Large intestine (tissue), 3 donors: ENCODE measurements around the gene CEND1. TPM values are rescaled to one million over a fixed set of nuclear protein-coding genes. Genes with fewer than 3 reads are reported as not detected.

ENCODE experiments used
- DNase-seq, 2 donors: peaks; one replicate each; pipeline versions ENCODE4 v3.0.0 to v3.0.0-alpha.2; 2013
- H3K27ac ChIP-seq: one replicate; pipeline ENCODE4 v1.5.1; 2013; ENCODE audit warnings: low read length
- H3K27me3 ChIP-seq: 2 replicates; pipeline ENCODE4 v1.6.1; 2013; ENCODE audit warnings: low read length; ENCODE audit not compliant: control insufficient read depth, insufficient read depth
- H3K36me3 ChIP-seq: 2 replicates; pipeline ENCODE4 v1.6.1; 2013; ENCODE audit warnings: low read length; ENCODE audit not compliant: control insufficient read depth, insufficient read depth
- H3K4me1 ChIP-seq: one replicate; pipeline ENCODE4 v1.6.1; 2013; ENCODE audit warnings: low read length; ENCODE audit not compliant: control insufficient read depth, insufficient read depth
- H3K4me3 ChIP-seq: one replicate; pipeline ENCODE4 v1.5.1; 2013; ENCODE audit warnings: low read length
- H3K9me3 ChIP-seq: one replicate; pipeline ENCODE4 v1.6.1; 2013; ENCODE audit warnings: mild to moderate bottlenecking, low read depth, low read length, moderate library complexity; ENCODE audit not compliant: control insufficient read depth
- WGBS: methylation state at CpG from one replicate; pipeline ENCODE4 v1.1.5; 2013; ENCODE audit warnings: low lambda C conversion rate; ENCODE audit not compliant: insufficient coverage; 5-methylcytosine and 5-hydroxymethylcytosine counted together
- polyA plus RNA-seq: library from polyadenylated mRNA; unstranded; fragments of 120-200 nt; gene quantifications from one replicate; pipeline ENCODE4 v1.2.1, GENCODE V29; 2013

Gene CEND1
- polyA plus RNA-seq, 1 donor: 2.0 TPM

GRCh38 chr11:783581-784015, 6.3 kb downstream of the CEND1 start:
- no peaks in the 10 kb centered on the region for H3K9me3 ChIP-seq
- peak; percentile 83 to 90 for DNase-seq
- H3K27me3 ChIP-seq: peaks cover under 1% of the 10 kb centered on the region
- H3K4me3 ChIP-seq: no peak overlapping the region
- peak overlapping the region; percentile 8 for H3K27ac ChIP-seq
- peaks cover 12% of the 10 kb centered on the region for H3K36me3 ChIP-seq
- no CpG with 5 or more reads among the region's 24 CpGs for WGBS
- peaks cover 20% of the 10 kb centered on the region for H3K4me1 ChIP-seq

- H3K27ac ChIP-seq: no peak overlapping the region
- no peaks in the 10 kb centered on the region for H3K27me3 ChIP-seq
- no peaks in the 10 kb centered on the region for H3K9me3 ChIP-seq
- no peak overlapping the region for H3K4me3 ChIP-seq
- H3K4me1 ChIP-seq: peaks cover 27% of the 10 kb centered on the region
- WGBS: 80% methylated on average over 3 of the region's 36 CpGs
- peaks cover 12% of the 10 kb centered on the region for H3K36me3 ChIP-seq
- DNase-seq: no peak
Measured at GRCh38 chr11:782264-783174, 7.4 kb downstream of the CEND1 start.

GRCh38 chr11:779955-780532, 9.8 kb downstream of the CEND1 start:
- Histone ChIP-seq H3K4me1 (peaks cover 36% of the 10 kb centered on the region), H3K27me3 (no peaks in the 10 kb centered on the region), H3K27ac (no peak overlapping the region), H3K9me3 (no peaks in the 10 kb centered on the region), H3K36me3 (peaks cover 13% of the 10 kb centered on the region), H3K4me3 (no peak overlapping the region)
- WGBS: no CpG with 5 or more reads among the region's 16 CpGs
- no peak for DNase-seq

GRCh38 chr11:778976-779954, 10.6 kb downstream of the CEND1 start:
- H3K36me3 ChIP-seq: peaks cover 20% of the 10 kb centered on the region
- peak overlapping the region; percentile 7 for H3K27ac ChIP-seq
- peaks cover 38% of the 10 kb centered on the region for H3K4me1 ChIP-seq
- no peak overlapping the region for H3K4me3 ChIP-seq
- DNase-seq: no peak
- no peaks in the 10 kb centered on the region for H3K9me3 ChIP-seq
- H3K27me3 ChIP-seq: no peaks in the 10 kb centered on the region
- no CpG with 5 or more reads among the region's 23 CpGs for WGBS

GRCh38 chr11:777288-778255, 12.3 kb downstream of the CEND1 start, which contains the start of gene GATD1:
Gene GATD1, minus strand, starts transcription at chr11:777487. Its CDS starts 25 bp downstream, at chr11:777462.
- H3K4me3 ChIP-seq: peak within 1 kb of the TSS; percentile 91
- DNase-seq: peak; percentile 88 to 91
- peaks cover 37% of the 10 kb centered on the region for H3K36me3 ChIP-seq
- no peaks in the 10 kb centered on the region for H3K27me3 ChIP-seq
- no CpG with 5 or more reads among the region's 110 CpGs for WGBS
- peak within 1 kb of the TSS; percentile 71 for H3K27ac ChIP-seq
- no peaks in the 10 kb centered on the region for H3K9me3 ChIP-seq
- peaks cover 28% of the 10 kb centered on the region for H3K4me1 ChIP-seq

GRCh38 chr11:776561-777287, 13.2 kb downstream of the CEND1 start:
- H3K9me3 ChIP-seq: no peaks in the 10 kb centered on the region
- peaks cover 27% of the 10 kb centered on the region for H3K4me1 ChIP-seq
- peak overlapping the region; percentile 91 for H3K4me3 ChIP-seq
- no peaks in the 10 kb centered on the region for H3K27me3 ChIP-seq
- no CpG with 5 or more reads among the region's 65 CpGs for WGBS
- H3K27ac ChIP-seq: no peak overlapping the region
- DNase-seq: peak in 1 of 2 donors; percentile 53
- H3K36me3 ChIP-seq: peaks cover 41% of the 10 kb centered on the region

- peak overlapping the region; percentile 91 for H3K4me3 ChIP-seq
- WGBS: no CpG with 5 or more reads among the region's 11 CpGs
- no peak for DNase-seq
- H3K27me3 ChIP-seq: no peaks in the 10 kb centered on the region
- no peaks in the 10 kb centered on the region for H3K9me3 ChIP-seq
- H3K4me1 ChIP-seq: peaks cover 27% of the 10 kb centered on the region
- H3K36me3 ChIP-seq: peaks cover 46% of the 10 kb centered on the region
- H3K27ac ChIP-seq: no peak overlapping the region
Measured at GRCh38 chr11:776263-776560, 13.7 kb downstream of the CEND1 start.

- no CpG with 5 or more reads among the region's 20 CpGs for WGBS
- Histone ChIP-seq H3K27ac (no peak overlapping the region), H3K9me3 (no peaks in the 10 kb centered on the region), H3K4me3 (no peak overlapping the region), H3K36me3 (peaks cover 54% of the 10 kb centered on the region), H3K27me3 (no peaks in the 10 kb centered on the region), H3K4me1 (peaks cover 27% of the 10 kb centered on the region)
- no peak for DNase-seq
Measured at GRCh38 chr11:774873-775592, 14.9 kb downstream of the CEND1 start.
